Osteocyte (in vitro differentiated cells): ENCODE data around the gene SPPL3. TPM values are rescaled to one million over a fixed set of nuclear protein-coding genes. Genes with fewer than 3 reads are reported as not detected.

Source experiments
- DNase-seq: peaks from one replicate; pipeline ENCODE4 v3.0.0; 2021; ENCODE audit warnings: mixed read lengths; ENCODE audit not compliant: unreplicated experiment; ENCODE audit errors: extremely low spot score
- H3K27ac Mint-ChIP-seq: one replicate; pipeline ENCODE4 v1.8.0; 2021; ENCODE audit warnings: mild to moderate bottlenecking, mixed read lengths; ENCODE audit not compliant: unreplicated experiment
- H3K27me3 Mint-ChIP-seq: one replicate; pipeline ENCODE4 v1.8.0; 2021; ENCODE audit warnings: mixed read lengths; ENCODE audit not compliant: unreplicated experiment
- H3K36me3 Mint-ChIP-seq: one replicate; pipeline ENCODE4 v1.8.0; 2021; ENCODE audit warnings: mixed read lengths; ENCODE audit not compliant: unreplicated experiment
- H3K4me1 Mint-ChIP-seq: one replicate; pipeline ENCODE4 v1.8.0; 2021; ENCODE audit warnings: mixed read lengths; ENCODE audit not compliant: unreplicated experiment
- H3K4me3 Mint-ChIP-seq: one replicate; pipeline ENCODE4 v1.8.0; 2021; ENCODE audit warnings: mild to moderate bottlenecking, moderate library complexity, mixed read lengths; ENCODE audit not compliant: unreplicated experiment
- H3K9me3 Mint-ChIP-seq: one replicate; pipeline ENCODE4 v1.8.0; 2021; ENCODE audit warnings: mixed read lengths; ENCODE audit not compliant: unreplicated experiment
- total RNA-seq: library from RNA; stranded (reverse); gene quantifications from 2 replicates; pipeline ENCODE4 v1.2.1, GENCODE V29; 2021
- TF ChIP-seq, protein P1 (sequence below): fragments of 200-600 bp; sonication (generic); IDR thresholded peaks from 2 replicates; pipeline ENCODE4 v1.5.0; 2021; ENCODE audit warnings: antibody characterized with exemption, mild to moderate bottlenecking, moderate library complexity

SPPL3 gene
- total RNA-seq, 1 donor from 2014 or later = 61.7 TPM

DNA sequence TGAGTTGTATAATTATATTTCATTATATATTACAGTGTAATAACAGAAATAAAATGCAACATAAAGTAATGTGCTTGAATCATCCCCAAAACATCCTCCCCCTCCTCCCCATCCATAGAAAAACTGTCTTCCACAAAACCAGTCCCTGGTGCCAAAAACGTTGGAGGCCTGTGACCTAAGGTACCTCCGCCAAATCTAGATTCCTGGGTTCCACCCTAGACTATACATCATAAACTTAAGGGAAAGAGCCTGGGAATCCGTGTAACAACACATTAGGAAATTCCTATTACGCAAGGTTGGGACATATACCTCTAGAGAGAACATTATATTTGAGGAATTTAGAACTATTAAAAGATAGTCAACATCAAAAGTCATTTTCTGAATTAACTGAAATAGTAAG, 38.0 kb downstream of the SPPL3 start:
- no peaks in the 10 kb centered on the region for H3K27me3 Mint-ChIP-seq
- H3K27ac Mint-ChIP-seq = no peak overlapping the region
- H3K36me3 Mint-ChIP-seq = no peaks in the 10 kb centered on the region
- no peak for DNase-seq
- no peaks in the 10 kb centered on the region for H3K9me3 Mint-ChIP-seq
- no peak overlapping the region for H3K4me3 Mint-ChIP-seq
- TF ChIP-seq, protein P1, sequence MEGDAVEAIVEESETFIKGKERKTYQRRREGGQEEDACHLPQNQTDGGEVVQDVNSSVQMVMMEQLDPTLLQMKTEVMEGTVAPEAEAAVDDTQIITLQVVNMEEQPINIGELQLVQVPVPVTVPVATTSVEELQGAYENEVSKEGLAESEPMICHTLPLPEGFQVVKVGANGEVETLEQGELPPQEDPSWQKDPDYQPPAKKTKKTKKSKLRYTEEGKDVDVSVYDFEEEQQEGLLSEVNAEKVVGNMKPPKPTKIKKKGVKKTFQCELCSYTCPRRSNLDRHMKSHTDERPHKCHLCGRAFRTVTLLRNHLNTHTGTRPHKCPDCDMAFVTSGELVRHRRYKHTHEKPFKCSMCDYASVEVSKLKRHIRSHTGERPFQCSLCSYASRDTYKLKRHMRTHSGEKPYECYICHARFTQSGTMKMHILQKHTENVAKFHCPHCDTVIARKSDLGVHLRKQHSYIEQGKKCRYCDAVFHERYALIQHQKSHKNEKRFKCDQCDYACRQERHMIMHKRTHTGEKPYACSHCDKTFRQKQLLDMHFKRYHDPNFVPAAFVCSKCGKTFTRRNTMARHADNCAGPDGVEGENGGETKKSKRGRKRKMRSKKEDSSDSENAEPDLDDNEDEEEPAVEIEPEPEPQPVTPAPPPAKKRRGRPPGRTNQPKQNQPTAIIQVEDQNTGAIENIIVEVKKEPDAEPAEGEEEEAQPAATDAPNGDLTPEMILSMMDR = no peak
- peaks cover 21% of the 10 kb centered on the region for H3K4me1 Mint-ChIP-seq

DNA sequence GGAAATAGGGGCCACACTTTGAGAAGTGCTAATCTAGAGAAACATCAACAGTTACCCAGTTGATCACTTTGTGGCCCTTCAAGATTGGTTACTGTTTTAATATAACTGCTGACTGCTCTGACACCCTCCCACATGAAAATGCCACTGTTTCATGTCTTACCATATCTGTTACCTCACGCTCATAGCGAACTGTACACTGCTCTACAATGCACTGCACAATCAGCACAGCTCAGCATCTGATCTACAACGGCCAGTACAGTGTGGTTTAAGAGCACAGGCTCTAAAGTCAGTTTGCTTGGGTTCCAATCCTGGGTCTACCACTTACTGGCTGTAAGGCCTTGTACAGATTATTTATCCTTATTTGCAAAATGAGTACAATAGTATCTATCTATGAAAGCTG, 39.1 kb downstream of the SPPL3 start:
- TF ChIP-seq, protein P1 = no peak
- H3K36me3 Mint-ChIP-seq = peaks cover 3% of the 10 kb centered on the region
- H3K4me1 Mint-ChIP-seq = peaks cover 21% of the 10 kb centered on the region
- H3K27ac Mint-ChIP-seq = no peak overlapping the region
- no peaks in the 10 kb centered on the region for H3K27me3 Mint-ChIP-seq
- no peak overlapping the region for H3K4me3 Mint-ChIP-seq
- DNase-seq = no peak
- no peaks in the 10 kb centered on the region for H3K9me3 Mint-ChIP-seq

DNA sequence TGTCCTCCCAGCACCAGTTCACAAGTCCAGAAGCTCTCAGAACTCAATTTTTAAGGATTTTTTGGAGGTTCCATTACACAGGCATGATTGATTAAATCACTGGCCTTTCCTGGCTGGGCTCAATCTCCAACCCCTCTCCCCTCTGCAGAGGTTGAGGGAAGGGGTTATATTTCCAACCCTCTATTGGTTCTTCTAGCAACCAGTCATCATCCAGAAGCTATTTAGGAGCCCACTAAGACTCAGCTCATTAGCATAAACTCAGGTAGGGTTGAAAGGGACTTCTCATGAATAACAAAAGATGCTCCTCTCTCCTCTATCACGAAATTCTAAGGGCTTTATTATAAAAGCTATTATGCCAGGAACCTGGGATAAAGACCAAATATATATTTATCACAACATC, 41.5 kb downstream of the SPPL3 start:
- Mint-ChIP-seq H3K27me3 (no peaks in the 10 kb centered on the region), H3K4me1 (peaks cover 15% of the 10 kb centered on the region), H3K9me3 (peaks cover 5% of the 10 kb centered on the region), H3K36me3 (peaks cover 10% of the 10 kb centered on the region), H3K27ac (no peak overlapping the region), H3K4me3 (no peak overlapping the region)
- no peak for DNase-seq
- TF ChIP-seq, protein P1 = no peak

DNA sequence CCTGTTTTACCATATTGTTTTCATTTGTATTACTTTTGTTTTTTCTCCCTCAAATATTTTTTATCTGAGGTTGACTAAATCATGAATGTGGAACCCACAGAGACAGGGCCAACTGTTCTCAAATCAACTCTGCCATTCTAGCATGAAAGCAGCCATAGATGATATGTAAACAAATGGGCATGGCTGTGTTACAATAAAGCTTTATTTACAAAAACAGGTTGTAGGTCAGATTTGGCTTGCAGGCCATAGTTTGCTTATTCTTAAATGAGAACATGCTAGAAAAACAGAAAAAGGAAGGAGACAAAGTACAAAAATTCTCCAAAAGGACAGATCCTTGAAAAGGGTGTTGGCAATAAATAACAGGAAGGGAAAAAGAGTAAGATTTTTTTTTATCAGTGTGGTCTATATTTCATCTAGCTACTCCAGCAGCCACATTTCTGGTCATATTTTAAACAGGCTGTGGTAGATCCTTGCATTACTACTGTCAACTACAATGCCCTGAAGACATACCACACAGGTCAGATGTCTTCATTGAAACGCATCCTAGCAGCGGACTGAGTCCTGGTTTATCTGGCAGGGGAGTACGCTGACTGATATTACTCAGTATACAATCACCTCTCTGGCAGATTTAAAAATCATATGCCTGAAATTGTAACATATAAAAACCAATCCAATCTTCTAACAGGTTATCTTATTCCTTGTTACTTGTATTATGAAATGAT, 42.9 kb downstream of the SPPL3 start:
- peaks cover 8% of the 10 kb centered on the region for H3K9me3 Mint-ChIP-seq
- peaks cover 16% of the 10 kb centered on the region for H3K4me1 Mint-ChIP-seq
- H3K36me3 Mint-ChIP-seq = peaks cover 12% of the 10 kb centered on the region
- TF ChIP-seq, protein P1 = no peak
- DNase-seq = no peak
- no peak overlapping the region for H3K4me3 Mint-ChIP-seq
- peak overlapping the region; percentile 1 for H3K27ac Mint-ChIP-seq
- no peaks in the 10 kb centered on the region for H3K27me3 Mint-ChIP-seq

DNA sequence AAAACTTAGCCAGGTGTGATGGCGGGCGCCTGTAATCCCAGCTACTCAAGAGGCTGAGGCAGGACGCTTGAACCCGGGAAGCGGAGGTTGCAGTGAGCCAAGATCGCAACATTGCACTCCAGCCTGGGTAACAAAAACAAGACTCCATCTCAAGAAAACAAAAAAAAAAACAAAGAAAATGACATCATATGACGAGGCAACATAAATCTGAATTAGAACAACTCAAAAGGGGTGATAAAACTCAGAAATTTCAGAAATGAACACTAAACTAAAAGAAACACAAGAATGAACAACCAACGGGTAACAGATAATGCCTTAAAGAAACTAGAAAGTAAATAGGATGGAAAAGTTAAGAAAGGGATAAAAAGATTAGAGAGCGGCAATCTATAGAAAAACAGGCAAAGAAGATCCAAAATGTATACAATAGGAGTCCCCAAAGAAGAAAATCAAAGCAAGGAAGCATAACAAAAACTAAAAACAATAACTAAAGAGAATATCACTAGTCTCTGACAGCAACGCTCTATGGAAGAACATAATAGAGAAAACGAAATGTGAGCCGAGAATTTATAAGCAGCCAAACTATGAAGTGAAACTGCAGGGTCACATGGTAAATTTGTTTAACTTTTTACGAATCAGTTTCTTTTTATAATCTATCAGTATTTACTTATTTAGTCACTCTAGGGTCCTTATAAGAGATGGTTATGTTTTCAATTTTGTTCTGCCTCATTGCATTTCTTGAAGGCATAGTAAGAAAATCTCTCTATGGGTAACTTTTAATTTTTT, 45.7 kb downstream of the SPPL3 start:
- TF ChIP-seq, protein P1 = no peak
- peaks cover 8% of the 10 kb centered on the region for H3K9me3 Mint-ChIP-seq
- H3K27ac Mint-ChIP-seq = no peak overlapping the region
- no peaks in the 10 kb centered on the region for H3K27me3 Mint-ChIP-seq
- H3K4me1 Mint-ChIP-seq = peaks cover 21% of the 10 kb centered on the region
- H3K4me3 Mint-ChIP-seq = no peak overlapping the region
- H3K36me3 Mint-ChIP-seq = peaks cover 12% of the 10 kb centered on the region
- DNase-seq = no peak
